GM19463 (cell line): ENCODE measurements around the gene MCOLN2.
A peak's percentile ranks its signal among the peaks of the same experiment; 100 is the strongest.
"Not testable (repeated sequence)": the region's sequence is repeated elsewhere in the genome, so short reads cannot be mapped to it uniquely, and the experiment has no call there.

Source experiments
- ATAC-seq: cut with Tn5 transposase; IDR thresholded peaks from one replicate; pipeline ENCODE4 v1.9.1; 2021; ENCODE audit warnings: mild to moderate bottlenecking, moderate library complexity; ENCODE audit not compliant: unreplicated experiment

MCOLN2 gene

DNA sequence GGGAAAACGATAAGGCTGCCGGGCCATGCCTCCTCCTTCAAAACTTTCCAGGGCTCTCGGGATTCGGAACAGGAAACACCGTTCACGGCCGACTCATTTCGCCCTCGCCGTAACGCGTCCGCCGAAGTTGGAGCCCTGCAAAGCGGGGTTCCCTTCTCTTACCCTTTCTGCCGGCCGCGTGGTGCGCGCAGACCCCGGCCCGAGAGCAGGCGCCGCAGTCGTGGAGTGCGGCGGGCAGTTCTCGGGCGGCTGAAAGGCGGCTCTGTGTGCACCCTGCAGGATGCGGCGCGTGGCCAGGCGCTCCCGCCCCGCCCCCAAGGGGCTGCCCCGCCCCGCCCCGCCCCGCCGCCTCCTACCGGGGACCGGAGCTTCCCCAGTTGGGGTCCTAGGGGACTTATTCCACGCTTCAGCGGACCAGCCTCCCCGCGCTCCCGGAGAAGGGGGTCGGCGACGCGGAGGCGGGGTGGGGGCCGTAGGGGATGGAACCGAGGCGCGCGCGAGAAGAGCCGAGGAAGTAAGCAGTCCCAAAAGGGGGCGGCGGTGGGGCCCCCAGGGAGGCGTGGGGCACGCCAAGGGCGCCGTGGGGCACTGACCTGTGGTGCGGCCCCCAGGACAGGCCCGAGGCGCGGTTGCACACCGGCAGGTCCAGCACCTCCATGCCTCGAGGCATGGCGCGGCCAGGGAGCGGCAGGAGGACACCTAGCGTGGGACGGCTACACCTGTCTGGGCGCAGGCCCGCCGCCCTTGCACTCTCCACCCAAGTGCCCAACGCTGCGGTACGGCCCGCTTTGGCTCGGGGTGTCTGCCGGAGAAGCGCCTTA, at the start of gene MCOLN2:
Gene MCOLN2 (minus strand): TSS at position 268 of the 821 bp plus-strand sequence. CDS start 241 bp downstream, at position 27.
- ATAC-seq, result peak; percentile 49

DNA sequence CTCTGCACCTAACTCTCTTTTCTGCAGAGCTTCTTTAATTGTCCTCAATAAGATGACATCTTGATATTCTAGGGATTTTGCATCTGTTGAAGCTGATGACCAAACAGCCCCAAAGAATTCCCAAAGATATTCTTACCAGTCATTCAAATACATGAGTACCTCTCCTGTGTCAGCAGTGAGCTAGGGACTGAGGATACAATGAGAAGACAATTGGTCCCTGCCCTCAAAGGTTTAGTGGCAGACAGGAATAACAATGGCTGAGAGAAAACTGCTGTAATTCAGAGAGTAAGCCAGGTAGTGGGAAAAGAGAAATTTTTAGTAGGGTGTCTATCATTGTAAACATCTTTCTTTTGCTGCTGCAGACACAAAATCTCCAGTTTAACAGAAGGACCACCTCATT, 45.5 kb upstream of the MCOLN2 start:
- no peak for ATAC-seq

- no peak for ATAC-seq
Measured at GRCh38 chr1:85041793-85042192, 44.9 kb upstream of the MCOLN2 start.

DNA sequence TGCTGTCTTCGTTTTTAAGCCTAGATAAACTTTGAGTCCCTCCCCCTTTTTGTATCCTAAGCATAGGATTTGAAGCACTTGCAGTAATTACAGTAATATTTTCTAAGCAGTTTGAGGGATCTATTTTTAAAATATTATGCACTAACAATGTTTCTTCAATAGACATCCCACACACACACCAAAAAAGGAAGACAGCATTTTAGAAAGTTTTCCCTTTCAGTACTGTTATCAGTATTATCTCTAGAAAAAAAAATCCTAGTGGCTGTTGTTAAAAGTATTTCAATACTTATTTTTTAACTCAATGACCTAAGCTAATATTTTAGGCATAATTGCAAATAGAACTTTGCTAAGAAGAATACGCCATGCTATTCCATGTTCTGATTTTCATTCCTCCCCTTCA, 36.3 kb upstream of the MCOLN2 start:
- ATAC-seq, result no peak

GRCh38 chr1:85030536-85030935, 33.6 kb upstream of the MCOLN2 start:
- no peak for ATAC-seq

DNA sequence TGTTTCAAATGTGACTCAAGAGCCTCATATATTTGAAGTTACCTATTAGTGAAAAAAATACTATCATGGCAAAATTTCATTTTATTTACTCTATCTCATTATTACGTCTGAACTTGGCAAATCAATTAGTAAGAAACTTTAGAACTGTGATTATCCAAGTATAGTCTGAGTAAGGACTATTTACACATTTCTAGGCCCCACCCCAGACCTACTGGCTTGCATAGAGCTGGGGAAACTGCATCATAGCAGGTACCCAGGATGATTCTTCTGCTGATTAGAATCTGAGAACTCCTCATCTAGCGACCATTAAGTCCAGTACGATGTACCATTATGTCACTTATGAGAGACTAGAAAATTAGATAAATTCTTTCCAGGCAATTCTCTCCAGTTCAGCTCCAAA, 31.2 kb upstream of the MCOLN2 start:
- ATAC-seq, result no peak

GRCh38 chr1:85027242-85027983, 30.5 kb upstream of the MCOLN2 start:
- ATAC-seq, result peak; percentile 83

DNA sequence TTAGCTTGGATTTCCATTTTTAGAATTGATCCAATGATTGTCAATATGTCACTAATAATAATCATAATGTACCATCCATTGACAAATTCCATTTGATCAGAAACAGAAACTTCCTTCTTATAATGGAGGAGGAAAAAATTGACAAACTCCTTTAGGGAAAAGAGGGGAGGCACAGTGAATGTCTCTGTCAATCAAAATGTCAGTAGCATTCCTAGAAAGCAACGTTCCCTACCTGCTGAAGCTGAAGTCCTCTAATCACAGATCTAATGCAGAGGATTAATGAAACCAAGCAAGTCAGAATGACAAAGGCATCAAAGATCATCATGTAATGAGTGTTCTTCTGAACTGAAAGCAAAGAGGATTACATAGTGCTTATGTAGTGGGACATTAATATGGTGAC, 29.0 kb upstream of the MCOLN2 start:
- no peak for ATAC-seq

DNA sequence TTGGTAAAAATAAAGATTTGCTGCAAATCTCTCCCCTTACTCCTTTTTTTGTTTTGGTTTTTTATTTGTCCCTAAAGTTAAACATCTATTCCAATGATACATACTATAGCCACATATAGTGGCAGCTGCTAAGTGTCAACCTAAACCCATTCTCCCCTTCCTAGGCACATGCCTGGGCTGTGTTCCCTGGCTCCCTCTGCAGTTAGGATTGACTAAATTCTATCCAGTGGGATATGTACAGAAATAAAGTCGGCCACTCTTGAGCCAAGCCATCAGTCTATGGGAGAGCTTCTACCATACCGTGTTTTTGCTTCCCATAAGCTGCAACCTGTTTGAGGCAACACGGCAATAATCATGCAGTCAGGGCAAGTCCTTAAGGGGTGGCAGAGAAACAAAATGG, 27.8 kb upstream of the MCOLN2 start:
- no peak for ATAC-seq

- no peak for ATAC-seq
Measured at GRCh38 chr1:85022700-85023099, 25.8 kb upstream of the MCOLN2 start.

- ATAC-seq, result no peak
Measured at GRCh38 chr1:85019994-85020393, 23.1 kb upstream of the MCOLN2 start.

GRCh38 chr1:85015826-85016225, 18.9 kb upstream of the MCOLN2 start:
- ATAC-seq, result no peak

GRCh38 chr1:85005641-85006040, 8.7 kb upstream of the MCOLN2 start:
- ATAC-seq, result not testable (repeated sequence)

GRCh38 chr1:85001742-85002141, 4.8 kb upstream of the MCOLN2 start:
- ATAC-seq, result no peak

- ATAC-seq, result peak; percentile 36
Measured at GRCh38 chr1:84998642-84999280, 1.8 kb upstream of the MCOLN2 start.

DNA sequence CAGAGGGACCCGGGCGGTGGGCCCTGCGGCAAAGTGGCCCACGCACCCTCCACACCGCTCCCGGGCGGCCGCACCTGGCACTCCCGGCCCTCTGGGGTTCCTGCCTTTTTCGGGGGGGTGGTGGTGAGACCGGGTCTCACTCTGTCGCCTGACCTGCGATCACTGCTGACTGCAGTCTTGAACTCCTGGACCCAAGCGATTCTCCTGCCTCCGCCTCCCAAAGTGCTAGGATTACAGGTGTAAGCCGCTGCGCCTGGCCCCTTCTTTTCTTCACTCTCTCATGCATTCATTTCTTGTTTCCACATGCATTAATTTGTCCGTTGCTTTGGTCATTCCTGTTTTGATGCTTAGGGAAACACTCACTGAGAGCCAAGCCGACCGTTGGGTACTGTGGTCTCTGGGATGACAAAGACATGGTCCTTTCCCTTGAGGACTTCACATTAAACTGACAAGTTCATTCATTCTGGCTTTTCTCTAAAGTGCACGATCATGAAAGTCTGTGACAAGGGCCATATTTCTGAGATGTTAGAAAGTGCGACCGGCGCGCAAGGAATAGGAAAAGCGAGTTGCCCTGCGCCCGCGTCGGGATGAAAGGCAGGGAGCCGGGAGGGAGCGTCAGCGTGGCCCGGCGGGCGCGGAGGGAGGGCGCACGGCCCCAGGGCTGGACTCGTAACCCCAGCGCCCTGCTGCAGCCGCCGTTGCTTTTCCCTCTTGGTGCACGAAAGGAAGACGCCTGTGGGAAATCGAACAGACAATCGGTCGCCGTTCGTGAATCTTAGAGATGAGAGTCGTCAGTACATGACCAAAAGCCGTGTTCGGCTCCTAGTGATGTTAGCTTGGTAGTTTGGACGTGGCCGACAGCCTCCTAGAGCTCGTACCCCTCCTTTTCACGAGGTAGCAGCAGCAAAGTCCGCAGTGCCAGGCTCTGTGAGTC, 1.0 kb upstream of the MCOLN2 start:
- ATAC-seq, result no peak

- peak; percentile 23 for ATAC-seq
Measured at GRCh38 chr1:84995484-84996334, 1.2 kb downstream of the MCOLN2 start.

- peak; percentile 32 for ATAC-seq
Measured at GRCh38 chr1:84991097-84991920, 5.6 kb downstream of the MCOLN2 start.

GRCh38 chr1:84988588-84988987, 8.3 kb downstream of the MCOLN2 start:
- ATAC-seq, result peak; percentile 69
